GM19395 (cell line): ENCODE measurements around the gene ZFPM1.

ENCODE experiments used
- ATAC-seq: cut with Tn5 transposase; IDR thresholded peaks from one replicate; pipeline ENCODE4 v1.9.1; 2021; ENCODE audit warnings: mild to moderate bottlenecking, moderate library complexity; ENCODE audit not compliant: unreplicated experiment

The ZFPM1 gene

DNA sequence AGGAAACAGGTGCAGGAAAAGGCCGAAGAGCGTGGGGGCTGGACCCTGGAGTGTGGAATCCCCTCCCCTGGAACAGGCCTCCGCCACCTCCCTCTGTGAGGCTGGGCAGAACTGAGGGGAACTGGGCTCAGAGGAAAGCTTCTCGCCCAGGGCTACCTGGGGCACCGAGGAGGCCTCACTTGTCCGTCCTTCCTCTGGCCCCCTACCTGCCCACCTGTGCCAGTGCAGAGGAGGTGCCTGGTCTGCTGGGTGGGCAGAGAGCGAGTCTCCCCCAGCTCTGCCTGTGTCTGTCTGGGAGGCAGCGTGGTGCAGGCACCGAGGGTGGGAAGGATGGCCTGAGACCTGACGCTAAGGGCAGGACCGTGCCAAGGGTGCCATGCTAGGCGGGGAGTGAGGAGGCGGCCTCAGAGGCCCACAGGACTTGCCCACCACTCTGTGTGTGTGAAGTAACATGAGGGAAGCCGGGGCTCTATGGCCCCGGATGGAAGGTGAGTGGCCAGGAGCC, 42.2 kb downstream of the ZFPM1 start:
- no peak for ATAC-seq

DNA sequence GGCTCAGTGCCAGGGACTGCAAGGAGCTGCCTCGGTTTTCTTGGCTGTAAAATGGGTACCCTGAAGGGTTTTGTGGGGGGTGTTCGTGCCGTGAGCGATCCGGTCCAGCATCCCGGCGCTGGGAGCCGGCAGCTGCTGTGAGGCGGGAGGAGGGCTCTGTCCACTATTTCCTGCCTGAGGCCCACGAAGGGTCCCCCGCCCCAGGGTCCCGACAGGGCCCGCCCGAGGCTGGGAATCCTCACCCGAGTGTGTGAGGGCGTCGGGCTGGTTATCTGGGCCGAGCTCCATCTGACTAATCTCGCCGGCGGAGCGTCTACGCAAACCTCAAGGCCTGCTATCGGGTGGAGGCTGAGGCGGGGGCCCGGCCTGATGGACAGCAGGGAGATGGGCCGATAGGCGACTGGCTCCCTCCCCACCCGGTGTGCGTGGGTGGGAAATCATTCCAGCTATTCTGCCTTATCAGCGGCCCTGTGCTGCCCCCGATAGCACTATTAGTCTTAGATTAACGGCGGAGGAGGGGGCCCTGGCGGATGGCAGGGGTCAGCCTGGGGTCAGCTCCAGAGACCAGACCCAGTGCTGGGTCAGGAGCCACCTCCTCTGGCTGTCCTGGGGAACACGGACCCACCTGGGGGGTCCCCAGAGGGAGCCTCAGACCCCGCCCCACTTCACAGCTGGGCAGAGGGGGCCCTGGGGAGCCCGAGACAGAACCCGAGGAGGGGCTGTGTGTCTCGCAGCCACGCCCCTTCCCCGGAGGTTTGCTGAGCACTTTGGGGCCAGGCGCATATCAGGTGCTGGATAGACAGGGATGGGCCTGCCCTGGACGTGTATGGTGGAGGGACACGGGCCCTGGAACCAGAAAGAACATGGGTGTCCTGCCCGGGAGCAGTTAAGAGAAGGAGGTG, 44.7 kb downstream of the ZFPM1 start:
- ATAC-seq = no peak

DNA sequence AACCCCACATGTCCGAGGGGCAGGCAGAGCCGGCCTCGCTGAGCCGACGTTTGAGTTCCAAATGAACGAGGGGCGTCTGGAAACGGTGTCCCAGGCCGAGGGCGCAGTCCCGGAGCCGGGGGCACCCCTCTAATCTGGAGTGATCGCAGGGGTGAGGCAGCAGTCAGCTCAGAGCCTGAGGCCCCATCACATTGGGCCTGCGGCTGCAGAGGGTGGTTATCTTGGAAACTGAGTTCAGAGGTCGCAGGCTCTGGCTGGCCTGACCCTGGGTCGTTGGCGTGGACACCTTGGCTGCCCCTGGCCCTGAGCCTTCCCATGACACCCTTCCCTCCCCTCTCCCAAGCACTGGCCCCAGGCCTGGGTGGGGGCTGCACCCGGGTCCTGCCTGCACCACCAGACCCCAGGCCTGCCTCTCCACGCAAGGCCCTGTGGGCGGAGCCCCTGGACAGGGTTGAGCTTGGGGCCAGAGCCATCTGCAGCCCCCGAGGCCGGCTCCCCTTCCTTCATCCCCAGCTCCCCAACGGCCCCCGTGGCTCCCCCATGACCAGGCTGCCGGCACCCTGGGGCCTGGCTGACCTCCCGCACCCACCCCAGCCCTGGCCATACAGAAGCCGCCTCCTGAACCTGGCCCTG, 45.6 kb downstream of the ZFPM1 start:
- ATAC-seq = no peak

DNA sequence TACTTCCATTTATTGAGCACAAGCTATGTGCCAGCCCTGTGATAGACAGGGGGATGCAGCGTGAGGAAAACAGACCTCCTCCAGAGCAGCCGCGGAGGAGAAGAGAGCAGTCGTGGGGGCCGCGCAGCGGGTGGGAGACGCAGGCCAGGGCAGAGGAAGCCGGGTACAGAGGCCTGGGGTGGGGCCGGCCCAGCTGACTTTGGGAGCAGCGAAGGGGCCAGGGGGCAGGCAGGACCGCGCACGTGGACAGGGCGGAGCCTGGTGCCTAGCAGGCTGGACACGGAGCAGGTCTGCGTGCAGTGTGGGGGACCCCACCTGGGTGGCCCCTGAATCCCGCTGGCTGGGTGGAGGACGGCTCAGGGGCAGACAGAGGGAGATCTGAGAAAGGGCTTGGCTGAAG, 46.2 kb downstream of the ZFPM1 start:
- no peak for ATAC-seq

DNA sequence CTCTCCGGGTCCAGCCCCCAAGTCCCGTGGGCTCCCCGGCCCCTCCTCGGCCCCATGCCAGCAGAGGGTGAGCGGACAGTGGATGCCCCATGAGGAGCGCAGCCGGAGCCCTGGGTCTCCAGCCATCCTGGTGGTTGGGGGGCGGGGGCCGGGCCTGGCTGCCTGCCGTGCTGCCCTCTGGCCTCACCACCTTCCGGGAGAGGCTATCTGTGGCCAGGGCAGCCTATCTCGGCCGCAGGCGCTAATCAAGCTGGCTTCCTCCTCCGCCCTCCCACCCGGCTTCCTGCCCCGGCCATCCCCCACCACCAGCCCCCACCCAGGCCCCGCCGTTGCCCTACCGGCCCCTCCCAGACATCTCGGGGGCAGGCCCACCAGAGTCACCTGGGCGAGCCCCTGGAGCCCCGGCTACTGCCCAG, 46.8 kb downstream of the ZFPM1 start:
- no peak for ATAC-seq

DNA sequence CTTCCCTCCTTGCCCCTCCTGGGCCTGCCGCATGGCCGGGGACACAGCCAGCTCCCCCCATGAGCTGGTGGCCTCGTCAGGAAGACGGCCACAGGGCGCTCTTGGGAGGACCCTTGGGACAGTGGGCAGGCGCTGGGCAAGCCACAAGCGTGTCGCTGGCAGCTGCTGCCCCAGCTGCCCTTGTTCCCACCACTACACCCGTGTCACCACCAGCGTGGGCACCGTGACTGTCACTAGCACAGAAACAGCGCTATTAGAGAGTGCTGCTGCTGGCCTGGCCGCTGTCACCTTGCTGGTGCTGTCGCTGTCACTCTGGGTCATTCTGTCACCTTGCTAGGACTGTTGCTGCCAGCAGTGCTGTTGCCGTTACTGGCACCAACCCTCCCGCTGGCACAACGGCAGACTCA, 47.2 kb downstream of the ZFPM1 start:
- no peak for ATAC-seq

DNA sequence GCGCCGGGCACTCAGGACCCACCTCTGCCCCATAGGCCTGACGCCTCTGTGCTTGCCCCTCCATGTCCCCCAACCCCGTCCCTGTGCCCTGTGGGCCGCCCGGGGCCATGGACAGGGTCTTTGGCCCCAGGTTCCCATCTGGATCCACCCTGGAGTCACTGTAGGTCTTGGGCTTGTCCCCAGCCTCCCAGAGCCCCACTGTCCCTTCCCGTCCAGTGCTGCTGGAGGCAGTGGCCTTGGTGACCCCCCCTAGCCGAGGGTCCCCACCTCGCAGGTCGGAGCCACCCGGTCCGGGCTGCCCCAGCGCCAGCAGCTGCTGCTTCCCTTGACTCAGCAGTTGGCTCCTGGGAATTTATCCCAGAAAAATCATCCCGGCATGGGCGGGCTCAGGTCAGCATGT, 49.3 kb downstream of the ZFPM1 start:
- ATAC-seq = no peak

DNA sequence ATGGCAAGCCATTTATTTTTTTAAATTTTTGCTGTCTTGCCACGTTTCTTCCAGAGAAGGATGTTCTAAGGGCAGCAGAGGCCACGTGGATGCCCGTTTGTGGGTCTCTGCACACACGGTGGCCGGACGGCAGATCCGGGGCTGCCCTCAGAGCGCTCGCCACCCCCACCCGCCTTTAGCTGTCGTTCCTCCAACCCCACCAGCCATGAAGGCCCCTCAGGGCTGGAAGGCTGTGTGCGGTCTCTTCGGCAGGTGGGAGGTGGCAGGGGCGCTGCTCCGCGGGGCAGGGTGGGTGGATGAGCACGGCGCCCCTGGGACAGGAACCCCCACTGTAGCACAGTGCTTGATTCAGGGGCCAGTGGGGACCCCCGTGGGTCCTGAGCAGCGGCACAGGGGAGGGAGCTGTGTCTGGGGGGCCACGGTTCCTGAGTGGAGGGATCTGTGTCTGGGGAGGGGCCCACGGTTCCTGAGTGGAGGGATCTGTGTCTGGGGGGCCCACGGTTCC, 49.7 kb downstream of the ZFPM1 start:
- no peak for ATAC-seq

DNA sequence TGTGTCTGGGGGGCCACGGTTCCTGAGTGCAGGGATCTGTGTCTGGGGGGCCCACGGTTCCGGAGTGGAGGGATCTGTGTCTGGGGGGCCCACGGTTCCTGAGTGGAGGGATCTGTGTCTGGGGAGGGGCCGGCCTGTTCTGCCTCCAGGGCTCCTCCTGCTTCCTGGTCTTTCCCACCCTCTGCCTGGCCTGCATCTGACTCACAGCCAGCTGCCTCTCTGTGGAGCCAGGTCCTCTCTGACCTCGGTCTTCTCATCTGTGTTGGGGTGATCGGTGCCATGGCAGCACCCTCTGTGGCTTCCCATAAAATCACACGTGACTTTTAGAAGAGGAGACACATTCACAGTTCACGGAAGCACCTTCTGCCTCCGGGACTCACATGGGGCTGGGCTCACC, 50.3 kb downstream of the ZFPM1 start:
- no peak for ATAC-seq

DNA sequence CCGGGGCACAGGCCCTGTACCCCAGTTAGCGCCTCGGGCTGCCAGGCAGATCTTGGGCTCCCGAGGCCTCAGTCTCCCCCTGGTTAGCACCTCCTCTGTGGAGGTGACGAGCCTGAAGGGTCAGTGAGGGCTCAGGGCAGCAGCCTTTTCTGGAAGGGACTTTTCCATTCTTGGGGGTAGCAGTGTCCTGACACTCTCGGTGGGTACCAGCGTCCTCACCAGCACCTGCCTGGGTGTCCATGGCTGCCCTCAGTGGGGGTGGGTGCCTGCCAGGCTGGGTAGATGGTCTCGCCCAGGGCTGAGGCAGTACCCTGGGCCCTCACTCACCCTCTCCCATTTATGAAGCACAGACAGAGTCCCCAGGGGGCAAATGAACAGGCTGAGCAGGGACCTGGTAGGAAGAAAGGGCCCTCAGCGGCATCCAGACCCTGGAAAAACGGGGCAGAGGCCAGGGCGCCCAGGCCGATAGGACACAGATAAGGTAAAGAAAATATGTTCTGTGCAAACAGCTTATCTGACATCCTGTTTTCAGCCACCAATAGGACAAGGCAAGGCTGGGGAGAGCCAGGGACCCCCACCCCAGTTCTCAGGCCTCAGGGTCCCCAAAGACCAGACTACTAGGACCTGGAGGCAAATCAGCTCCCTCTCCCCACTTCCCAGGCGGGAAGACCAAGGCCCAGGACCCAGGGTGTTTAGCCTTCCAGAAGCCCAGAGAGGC, 50.9 kb downstream of the ZFPM1 start:
- ATAC-seq = no peak

DNA sequence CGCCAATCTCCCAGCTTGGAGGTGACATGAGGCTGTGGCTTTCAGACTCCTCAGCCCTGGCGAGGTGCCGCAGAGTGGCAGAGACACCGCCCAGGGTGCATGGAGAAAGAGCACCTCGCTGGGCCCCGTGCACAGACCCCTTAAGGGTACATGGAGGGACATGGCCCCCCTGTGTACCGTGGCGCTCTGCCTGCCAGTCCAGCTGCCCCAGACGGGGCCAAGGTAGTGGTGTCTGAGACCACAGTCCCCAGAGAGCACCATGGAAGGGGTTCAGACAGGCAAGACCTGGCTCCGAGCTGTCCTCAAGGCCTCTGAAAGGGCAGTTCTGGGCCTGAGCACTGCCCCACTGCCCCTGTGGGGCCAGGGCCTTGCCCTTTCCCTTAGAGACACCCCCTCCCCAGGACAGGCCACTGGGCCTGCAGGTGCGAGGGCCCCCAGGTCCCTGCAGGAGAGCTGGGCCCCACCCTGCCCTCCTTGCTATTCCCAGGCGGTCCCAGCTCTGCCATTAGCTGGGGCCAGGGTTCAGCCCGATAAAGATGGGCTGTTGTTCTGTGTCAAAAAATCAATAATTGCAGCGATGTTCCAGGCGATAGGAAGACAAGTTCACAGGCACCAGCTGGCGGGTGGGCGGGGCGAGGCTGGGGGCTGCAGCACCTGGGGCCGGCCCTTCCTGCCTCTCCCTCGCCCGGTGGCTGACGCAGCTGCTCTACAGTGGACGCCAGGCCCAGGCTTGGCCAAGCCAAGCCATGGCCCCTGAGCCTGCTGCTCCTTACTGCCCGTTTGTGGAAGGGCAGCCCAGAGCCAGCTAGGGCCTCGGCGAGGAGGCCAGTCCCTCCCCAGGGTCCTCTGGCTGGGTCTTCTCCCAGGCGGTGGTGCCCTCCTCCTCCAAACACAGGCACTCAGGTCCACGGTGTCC, 51.7 kb downstream of the ZFPM1 start:
- ATAC-seq = no peak

DNA sequence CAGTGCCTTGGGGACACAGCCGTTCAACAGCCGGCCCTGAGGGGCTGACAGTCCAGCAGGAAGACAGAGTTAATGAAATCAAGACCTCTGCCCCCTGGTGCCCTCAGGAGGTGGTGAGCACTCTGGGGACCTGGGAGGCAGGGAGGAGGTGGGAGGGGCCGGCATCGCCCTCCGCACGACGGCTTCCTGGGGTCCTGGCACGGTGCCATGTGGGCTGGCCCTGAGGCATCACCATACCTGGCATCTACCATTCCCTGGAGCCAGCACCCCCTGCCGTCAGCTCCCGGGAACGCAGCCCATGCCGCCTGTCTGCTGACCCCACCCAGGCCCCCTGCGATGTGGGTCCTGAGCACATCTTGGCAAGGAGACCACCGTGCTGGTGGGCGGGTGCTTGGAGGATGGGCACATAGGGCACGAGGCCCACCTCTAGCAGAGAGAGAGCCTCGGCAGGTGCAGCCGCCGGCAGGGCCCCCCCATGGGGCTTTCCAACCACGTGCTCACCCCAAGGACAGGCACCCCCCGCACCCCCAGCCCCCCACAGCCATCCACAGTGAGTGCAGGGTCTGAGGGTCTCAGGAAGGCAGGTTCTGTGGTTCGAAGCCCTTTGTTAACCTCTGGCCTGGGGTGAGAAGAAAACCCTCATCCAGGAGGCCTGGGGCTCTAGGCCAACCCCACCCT, 52.5 kb downstream of the ZFPM1 start:
- ATAC-seq = no peak

DNA sequence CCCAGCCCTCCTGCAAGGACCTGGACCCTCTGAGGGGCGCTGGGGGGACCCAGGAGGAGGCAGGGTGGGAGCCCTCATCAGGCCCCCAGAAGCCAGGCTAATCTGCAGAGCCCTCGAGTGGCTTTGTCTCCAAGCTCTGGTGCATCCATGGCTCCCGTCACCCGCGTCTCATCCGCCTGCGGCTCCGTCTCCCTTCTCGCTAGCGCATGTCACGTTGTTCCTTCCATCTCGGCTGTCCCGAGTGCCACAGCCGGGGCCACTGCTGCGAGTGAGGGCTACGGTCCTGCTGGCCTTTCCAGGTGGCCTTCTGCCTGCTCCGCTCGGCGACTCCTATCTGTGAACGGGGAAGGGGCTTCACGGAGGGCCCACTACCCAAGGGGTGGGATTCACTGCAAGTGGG, 53.6 kb downstream of the ZFPM1 start:
- ATAC-seq = no peak

DNA sequence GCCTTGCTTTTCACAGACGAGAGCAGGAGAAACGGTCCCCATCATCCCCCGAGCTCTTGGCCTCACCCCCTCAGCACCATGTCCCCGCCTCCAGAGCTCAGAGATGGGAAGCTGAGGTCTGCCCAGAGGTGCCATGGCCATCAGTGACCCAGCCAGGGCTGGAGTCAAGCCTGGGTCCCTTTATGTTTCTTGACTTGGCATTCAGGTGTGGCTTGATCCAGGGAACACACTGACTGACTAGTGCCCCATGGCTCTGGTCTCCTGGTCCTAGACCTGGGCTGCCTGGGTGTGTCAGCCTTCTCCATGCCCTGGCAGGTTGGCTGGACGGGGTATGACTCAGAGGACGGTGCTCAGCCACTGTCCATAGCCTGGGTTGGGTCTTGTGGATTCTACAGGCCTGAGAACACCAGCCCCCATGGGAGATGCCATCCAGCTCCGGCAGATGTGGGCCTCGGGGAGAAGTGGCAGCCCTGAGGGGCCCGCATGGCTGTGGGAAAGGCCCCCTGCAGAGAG, 54.2 kb downstream of the ZFPM1 start:
- ATAC-seq = no peak

DNA sequence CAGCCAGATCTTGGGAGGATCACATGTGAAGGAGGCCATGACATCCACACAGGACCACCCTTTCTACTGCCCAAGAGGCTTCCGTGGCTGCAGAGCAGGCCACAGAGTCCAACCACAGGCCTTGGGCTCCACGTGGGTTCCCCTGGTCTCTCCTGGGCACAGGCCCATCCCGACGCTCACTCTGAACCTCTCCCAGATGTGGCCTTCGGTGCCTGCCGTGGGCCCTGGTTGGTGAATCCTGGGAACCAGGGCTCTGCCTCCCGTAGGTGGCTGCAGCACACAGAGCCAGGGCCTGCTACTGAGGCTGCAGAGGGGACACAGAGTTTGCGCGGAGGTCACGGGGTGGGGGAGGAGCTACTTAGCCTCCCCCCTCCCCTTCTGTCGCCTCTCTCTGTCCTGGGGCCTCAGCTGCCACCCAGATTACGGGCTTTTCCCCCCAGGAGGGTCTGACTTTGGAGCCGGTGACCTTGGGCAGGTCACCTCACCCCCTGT, 55.3 kb downstream of the ZFPM1 start:
- ATAC-seq = no peak

DNA sequence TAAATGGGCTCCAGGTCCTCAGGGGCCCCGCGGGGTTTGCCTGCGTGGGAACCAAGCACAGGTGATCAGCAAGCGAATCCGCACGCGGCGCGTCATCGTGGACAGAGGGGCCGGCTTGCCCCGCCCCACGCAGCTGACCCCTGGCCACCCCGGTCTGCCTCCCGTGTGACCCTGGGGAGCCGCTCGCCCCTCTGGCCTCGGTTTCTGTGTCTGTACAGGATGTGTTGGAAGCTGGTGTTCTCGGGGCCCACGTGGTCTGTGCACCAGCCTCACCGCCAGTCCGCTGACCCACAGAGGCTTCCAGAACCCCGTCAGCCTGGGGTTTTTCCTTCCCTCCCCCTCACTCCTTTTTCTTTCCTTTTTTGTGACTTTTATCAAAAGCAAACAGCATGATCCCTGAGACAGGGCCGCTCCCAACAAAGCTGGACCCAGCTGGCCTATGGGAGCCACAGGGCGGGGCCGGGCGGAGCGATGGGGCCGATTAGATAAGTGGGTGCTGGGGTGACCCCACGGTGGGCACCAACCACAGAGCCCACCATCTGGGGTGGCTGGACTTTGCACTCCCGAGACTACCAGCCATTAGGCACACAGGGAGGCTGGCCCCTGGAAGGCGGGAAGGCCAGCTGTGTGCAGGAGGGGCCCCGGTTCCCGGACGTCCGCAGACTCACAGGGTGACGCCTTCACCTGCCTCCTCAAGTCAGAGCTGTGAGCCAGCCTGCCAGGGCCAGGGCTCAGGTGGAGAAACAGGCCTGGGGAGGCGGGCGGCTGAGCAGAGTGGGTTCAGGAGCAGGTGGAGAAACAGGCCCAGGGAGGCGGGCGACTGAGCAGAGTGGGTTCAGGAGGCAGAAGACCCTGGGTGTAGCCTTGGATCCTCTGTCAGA, 56.0 kb downstream of the ZFPM1 start:
- no peak for ATAC-seq

DNA sequence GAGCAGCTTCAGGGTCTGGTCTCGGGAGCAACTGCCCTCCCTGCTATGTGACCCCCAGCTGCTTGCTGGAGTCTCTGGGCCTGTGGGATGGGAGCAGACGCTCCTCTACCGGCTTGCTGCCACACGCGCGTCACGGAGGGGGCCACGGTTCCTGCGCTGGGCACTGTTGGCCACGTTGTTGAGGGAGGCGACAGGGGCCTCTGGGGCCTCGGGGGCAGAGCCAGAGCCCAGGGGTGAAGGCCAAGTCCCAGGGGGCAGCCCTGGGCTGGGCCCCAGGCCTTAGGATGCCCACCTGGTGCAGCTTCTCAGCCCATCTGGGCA, 56.6 kb downstream of the ZFPM1 start:
- ATAC-seq = no peak

DNA sequence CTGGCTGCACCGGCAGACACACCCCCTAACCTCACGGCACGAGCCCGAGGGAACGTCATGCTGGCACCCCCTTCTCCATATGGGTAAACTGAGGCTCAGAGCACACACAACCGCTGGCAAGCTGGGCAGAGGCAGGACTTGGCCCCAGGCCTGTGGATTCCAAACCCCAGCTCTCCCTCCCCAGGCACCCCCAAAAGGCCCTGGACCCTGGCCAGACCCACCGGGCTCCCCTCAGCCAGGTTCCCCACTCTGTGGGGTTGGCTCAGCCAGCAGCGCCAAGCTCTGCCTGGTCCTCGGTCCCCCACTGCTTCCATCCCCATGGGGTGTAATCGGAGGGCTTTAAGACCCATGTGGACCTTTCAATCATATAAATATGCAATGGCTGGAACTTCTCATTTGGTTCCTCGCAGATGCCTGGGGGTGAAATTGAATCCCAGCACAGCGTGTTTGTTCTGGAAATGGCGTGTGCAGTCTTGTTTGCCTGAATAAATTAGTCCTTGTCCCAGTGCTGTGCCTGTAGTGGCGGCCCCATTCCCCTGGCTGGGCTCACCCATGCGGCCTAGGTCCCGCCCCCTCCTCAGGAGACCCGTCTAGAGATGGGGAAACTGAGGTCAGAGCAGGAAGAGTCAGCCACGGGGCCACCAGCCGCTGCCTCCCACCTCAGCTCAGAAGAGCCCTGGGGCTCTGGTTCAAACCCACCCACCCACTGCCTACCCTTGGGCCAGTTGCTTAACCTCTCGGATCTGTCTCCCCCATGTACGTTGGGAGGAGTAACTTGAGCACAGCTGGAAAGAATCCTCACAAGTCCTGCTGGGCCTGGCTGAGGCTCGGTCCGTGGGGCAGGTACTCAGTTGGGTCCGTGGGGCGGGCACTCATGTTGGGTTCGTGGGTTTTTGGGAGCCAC, 57.3 kb downstream of the ZFPM1 start:
- ATAC-seq = no peak
